ENCODE data around the gene ATP2B1. TPM values are rescaled to one million over a fixed set of nuclear protein-coding genes. Genes with fewer than 3 reads are reported as not detected.

Gene ATP2B1
- total RNA-seq, 4 donors from 2014 or later: 31.8 to 97.3 (median 74.5) TPM

DNA sequence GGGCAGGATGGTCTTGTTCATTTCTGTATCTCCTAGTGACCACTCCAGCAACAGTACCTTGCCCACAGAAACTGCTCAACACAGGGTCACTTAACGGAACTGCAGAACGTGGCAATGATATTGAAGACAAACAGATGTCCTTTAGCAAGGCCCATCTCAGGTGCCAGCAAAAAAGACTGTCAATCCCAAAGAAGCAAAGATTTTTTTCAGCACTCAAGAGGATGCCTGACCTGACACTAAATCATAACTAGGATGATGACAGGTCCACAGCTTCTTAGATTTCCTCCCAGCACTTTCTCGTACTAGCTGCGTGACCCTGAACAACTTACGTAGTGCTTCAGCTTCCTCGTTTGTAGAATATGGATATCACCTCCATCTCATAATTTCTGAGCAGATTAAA lies 39.4 kb downstream of the ATP2B1 start:
- 82% methylated on average over 6 of the region's 6 CpGs for WGBS
- TF ChIP-seq, protein P1, sequence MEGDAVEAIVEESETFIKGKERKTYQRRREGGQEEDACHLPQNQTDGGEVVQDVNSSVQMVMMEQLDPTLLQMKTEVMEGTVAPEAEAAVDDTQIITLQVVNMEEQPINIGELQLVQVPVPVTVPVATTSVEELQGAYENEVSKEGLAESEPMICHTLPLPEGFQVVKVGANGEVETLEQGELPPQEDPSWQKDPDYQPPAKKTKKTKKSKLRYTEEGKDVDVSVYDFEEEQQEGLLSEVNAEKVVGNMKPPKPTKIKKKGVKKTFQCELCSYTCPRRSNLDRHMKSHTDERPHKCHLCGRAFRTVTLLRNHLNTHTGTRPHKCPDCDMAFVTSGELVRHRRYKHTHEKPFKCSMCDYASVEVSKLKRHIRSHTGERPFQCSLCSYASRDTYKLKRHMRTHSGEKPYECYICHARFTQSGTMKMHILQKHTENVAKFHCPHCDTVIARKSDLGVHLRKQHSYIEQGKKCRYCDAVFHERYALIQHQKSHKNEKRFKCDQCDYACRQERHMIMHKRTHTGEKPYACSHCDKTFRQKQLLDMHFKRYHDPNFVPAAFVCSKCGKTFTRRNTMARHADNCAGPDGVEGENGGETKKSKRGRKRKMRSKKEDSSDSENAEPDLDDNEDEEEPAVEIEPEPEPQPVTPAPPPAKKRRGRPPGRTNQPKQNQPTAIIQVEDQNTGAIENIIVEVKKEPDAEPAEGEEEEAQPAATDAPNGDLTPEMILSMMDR (IDR thresholded peaks at IDR 0.05): no peak
- TF ChIP-seq EP300 (IDR thresholded peaks at IDR 0.05) (no peak), POLR2A (IDR thresholded peaks at IDR 0.05) (no peak), POLR2AphosphoS5 (IDR thresholded peaks at IDR 0.05) (no peak)
- H3K9me3 ChIP-seq: no peaks in the 10 kb centered on the region
- H3K36me3 ChIP-seq: no peaks in the 10 kb centered on the region
- H3K27ac ChIP-seq: no peak overlapping the region
- peaks cover 7% of the 10 kb centered on the region for H3K4me1 ChIP-seq
- H3K27me3 ChIP-seq: no peaks in the 10 kb centered on the region
- no peak overlapping the region for H3K4me3 ChIP-seq
- no peak for DNase-seq (ENCODE audit: low spot score in 2 of 2)

DNA sequence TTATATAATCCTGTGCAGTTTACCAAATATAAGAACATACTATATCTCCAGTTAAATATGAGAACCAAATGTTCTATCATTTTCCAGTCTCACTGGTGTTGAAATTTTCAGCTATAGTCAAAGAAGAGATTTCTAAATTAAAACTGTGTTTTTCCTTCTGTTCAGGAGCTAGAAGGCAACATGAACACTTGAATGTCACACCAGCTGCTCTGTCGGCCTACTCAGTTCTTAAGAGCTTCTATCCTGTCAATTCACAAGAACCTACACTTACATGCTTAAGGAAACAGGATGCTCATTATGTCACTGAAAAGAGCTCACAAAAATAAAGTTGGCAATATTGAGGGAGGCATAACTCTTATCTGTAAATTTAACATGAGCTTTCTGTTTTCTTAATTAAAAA lies 43.1 kb downstream of the ATP2B1 start:
- TF ChIP-seq POLR2AphosphoS5 (IDR thresholded peaks at IDR 0.05): no peak
- TF ChIP-seq POLR2A (IDR thresholded peaks at IDR 0.05): no peak
- no peak for TF ChIP-seq EP300 (IDR thresholded peaks at IDR 0.05)
- TF ChIP-seq, protein P1 (IDR thresholded peaks at IDR 0.05): no peak
- Histone ChIP-seq H3K27ac (no peak overlapping the region), H3K27me3 (no peaks in the 10 kb centered on the region), H3K4me1 (peaks cover 27% of the 10 kb centered on the region), H3K4me3 (no peak overlapping the region), H3K36me3 (no peaks in the 10 kb centered on the region), H3K9me3 (no peaks in the 10 kb centered on the region)
- DNase-seq (ENCODE audit: low spot score in 2 of 2): no peak
- WGBS: 74% methylated on average over 1 of the region's 1 CpG

DNA sequence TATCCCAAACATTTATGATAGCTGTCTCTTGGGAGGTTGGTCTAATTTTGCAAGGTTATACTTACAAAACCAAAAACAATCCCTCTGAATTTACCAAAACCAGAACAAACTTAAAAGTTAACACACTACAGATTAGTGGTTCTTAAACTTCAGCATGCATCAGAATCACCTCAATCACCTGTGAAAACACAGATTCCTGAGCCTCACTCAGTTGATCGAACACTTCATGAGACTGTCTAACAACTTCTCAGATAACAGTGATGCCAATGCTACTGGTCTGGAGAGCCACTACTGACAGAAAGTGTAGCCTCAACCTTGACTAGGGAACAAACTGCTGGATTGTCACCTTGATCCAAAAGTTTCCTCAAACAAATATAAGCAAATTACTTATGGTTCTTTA lies 44.2 kb downstream of the ATP2B1 start:
- 64% methylated on average over 1 of the region's 1 CpG for WGBS

DNA sequence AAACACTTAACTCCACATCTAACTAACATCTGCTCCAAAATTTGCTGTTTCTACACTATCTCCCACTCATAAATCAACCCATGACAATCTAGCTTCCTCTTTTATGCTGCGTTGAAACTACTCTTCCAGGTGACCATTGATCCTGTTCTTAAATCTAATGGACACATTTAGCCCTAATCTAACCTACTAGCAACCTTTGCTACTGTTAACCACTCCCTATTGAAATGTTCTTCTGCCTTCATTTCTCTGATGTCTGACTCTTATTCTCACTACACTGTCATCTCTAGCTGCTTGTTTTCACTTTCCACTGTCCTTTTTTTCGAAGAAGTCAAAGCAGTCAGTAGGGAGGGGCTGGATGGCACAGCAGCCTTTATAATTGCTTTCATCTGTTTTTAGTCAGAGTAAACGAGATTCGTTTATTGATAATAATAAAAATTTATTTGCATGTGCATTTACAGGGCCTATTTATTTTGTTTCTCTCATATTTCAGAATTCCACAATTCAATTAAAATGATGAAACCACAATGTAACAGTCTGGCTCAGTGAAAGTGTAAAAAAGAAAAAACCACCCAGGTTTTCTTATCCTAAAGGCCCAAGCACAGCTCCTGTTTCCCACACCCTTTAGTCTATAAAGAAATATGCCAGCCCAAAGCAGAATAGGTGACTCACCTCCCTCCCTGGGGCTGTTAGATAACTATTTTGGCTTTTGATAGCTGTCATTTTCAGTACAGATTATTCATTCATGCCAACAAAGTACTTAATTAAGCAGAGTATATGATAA lies 44.9 kb downstream of the ATP2B1 start:
- WGBS: 16% methylated on average over 4 of the region's 4 CpGs
- DNase-seq (ENCODE audit: low spot score in 2 of 2): no peak
- no peak overlapping the region for H3K27ac ChIP-seq
- no peaks in the 10 kb centered on the region for H3K9me3 ChIP-seq
- no peak overlapping the region for H3K4me3 ChIP-seq
- TF ChIP-seq, protein P1 (IDR thresholded peaks at IDR 0.05): no peak
- TF ChIP-seq POLR2AphosphoS5 (IDR thresholded peaks at IDR 0.05): no peak
- no peak for TF ChIP-seq POLR2A (IDR thresholded peaks at IDR 0.05)
- no peak for TF ChIP-seq EP300 (IDR thresholded peaks at IDR 0.05)
- H3K36me3 ChIP-seq: no peaks in the 10 kb centered on the region
- peaks cover 28% of the 10 kb centered on the region for H3K4me1 ChIP-seq
- no peaks in the 10 kb centered on the region for H3K27me3 ChIP-seq

More for the DNA sequence above, 44.2 kb downstream of the ATP2B1 start:
- Histone ChIP-seq H3K27ac (no peak overlapping the region), H3K36me3 (no peaks in the 10 kb centered on the region), H3K27me3 (no peaks in the 10 kb centered on the region), H3K4me3 (no peak overlapping the region), H3K9me3 (no peaks in the 10 kb centered on the region), H3K4me1 (peaks cover 27% of the 10 kb centered on the region)
- DNase-seq (ENCODE audit: low spot score in 2 of 2): no peak
- TF ChIP-seq POLR2A (IDR thresholded peaks at IDR 0.05): no peak
- TF ChIP-seq, protein P1 (IDR thresholded peaks at IDR 0.05): no peak
- TF ChIP-seq EP300 (IDR thresholded peaks at IDR 0.05): no peak
- no peak for TF ChIP-seq POLR2AphosphoS5 (IDR thresholded peaks at IDR 0.05)

DNA sequence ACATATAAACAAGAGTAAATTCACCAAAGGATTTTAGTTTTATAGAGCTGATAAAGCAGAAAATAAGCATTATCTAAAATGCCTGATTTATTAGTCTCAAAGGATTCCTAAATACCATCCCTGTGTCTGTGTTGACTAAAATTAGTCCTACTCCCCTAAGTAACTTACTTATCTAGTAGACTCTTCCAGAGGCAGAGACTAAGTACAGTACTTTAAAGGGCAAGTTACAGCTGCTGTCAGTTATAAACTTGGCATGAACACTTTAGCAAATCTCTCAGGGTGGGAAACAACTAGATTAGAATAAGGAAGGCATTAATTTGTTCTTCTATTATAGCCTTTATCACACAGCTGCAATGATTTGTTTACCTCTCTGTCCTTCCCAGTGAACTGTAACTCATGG lies 46.0 kb downstream of the ATP2B1 start:
- Histone ChIP-seq H3K9me3 (no peaks in the 10 kb centered on the region), H3K27ac (no peak overlapping the region), H3K4me1 (peaks cover 33% of the 10 kb centered on the region), H3K36me3 (no peaks in the 10 kb centered on the region), H3K4me3 (no peak overlapping the region), H3K27me3 (no peaks in the 10 kb centered on the region)
- TF ChIP-seq POLR2AphosphoS5 (IDR thresholded peaks at IDR 0.05) (no peak), EP300 (IDR thresholded peaks at IDR 0.05) (no peak), POLR2A (IDR thresholded peaks at IDR 0.05) (no peak)
- TF ChIP-seq, protein P1 (IDR thresholded peaks at IDR 0.05): no peak
- no peak for DNase-seq (ENCODE audit: low spot score in 2 of 2)

All from suprapubic skin (tissue), 4 donors.